Nephron (organoid): ENCODE data around the gene MYH6.

Source experiments
- H3K27ac Mint-ChIP-seq, 3 experiments: 2 replicates each; pipeline ENCODE4 v1.8.0; 2020; ENCODE audit warnings: mixed read lengths in 3 of 3, mild to moderate bottlenecking in 2 of 3, moderate library complexity in 1 of 3
- H3K27me3 Mint-ChIP-seq: 2 replicates; pipeline ENCODE4 v1.8.0; 2021; ENCODE audit warnings: low read depth, mild to moderate bottlenecking, moderate library complexity, mixed read lengths
- H3K36me3 Mint-ChIP-seq: 2 replicates; pipeline ENCODE4 v1.8.0; 2020; ENCODE audit warnings: low read depth, mixed read lengths
- H3K4me1 Mint-ChIP-seq: 2 replicates; pipeline ENCODE4 v1.8.0; 2020; ENCODE audit warnings: mixed read lengths
- H3K4me3 Mint-ChIP-seq, 3 experiments: 2 replicates each; pipeline ENCODE4 v1.8.0; 2020; ENCODE audit warnings: mild to moderate bottlenecking in 3 of 3, mixed read lengths in 3 of 3, moderate library complexity in 2 of 3
- H3K9me3 Mint-ChIP-seq: 2 replicates; pipeline ENCODE4 v1.8.0; 2020; ENCODE audit warnings: mixed read lengths
- TF ChIP-seq, protein P1 (sequence below), 3 experiments: fragments of 200-600 bp; sonication (generic); IDR thresholded peaks; one replicate each; pipeline ENCODE4 v1.5.0; 2021; ENCODE audit warnings: antibody characterized with exemption in 3 of 3; ENCODE audit not compliant: unreplicated experiment in 3 of 3

Gene MYH6

DNA sequence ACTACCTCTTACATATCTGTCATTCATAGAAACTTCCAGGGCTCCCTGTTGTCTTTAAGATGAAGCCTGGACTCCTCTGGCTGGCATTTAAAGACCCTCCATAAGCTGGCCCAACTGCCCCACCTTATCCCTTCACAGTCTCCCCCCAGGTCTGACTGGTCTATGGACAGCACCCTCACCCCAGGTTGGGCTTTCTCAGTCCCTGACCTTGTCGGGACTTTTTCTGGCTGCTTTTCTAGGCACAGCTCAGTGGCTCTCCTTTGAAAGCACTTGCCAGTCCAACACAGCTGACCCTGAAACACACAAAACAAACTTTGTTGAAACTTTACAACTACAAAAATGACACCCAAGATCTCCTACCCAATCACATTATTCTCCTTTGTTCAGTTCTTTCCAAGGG lies 41.2 kb upstream of the MYH6 start:
- Mint-ChIP-seq H3K36me3 (no peaks in the 10 kb centered on the region), H3K27me3 (no peaks in the 10 kb centered on the region), H3K27ac (peak overlapping the region in 1 of 3 experiments; percentile 96), H3K9me3 (no peaks in the 10 kb centered on the region), H3K4me3 (no peak overlapping the region), H3K4me1 (peaks cover 30% of the 10 kb centered on the region)
- TF ChIP-seq, protein P1, sequence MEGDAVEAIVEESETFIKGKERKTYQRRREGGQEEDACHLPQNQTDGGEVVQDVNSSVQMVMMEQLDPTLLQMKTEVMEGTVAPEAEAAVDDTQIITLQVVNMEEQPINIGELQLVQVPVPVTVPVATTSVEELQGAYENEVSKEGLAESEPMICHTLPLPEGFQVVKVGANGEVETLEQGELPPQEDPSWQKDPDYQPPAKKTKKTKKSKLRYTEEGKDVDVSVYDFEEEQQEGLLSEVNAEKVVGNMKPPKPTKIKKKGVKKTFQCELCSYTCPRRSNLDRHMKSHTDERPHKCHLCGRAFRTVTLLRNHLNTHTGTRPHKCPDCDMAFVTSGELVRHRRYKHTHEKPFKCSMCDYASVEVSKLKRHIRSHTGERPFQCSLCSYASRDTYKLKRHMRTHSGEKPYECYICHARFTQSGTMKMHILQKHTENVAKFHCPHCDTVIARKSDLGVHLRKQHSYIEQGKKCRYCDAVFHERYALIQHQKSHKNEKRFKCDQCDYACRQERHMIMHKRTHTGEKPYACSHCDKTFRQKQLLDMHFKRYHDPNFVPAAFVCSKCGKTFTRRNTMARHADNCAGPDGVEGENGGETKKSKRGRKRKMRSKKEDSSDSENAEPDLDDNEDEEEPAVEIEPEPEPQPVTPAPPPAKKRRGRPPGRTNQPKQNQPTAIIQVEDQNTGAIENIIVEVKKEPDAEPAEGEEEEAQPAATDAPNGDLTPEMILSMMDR (IDR thresholded peaks at IDR 0.05; ENCODE audit: unreplicated experiment in 3 of 3), result no peak

DNA sequence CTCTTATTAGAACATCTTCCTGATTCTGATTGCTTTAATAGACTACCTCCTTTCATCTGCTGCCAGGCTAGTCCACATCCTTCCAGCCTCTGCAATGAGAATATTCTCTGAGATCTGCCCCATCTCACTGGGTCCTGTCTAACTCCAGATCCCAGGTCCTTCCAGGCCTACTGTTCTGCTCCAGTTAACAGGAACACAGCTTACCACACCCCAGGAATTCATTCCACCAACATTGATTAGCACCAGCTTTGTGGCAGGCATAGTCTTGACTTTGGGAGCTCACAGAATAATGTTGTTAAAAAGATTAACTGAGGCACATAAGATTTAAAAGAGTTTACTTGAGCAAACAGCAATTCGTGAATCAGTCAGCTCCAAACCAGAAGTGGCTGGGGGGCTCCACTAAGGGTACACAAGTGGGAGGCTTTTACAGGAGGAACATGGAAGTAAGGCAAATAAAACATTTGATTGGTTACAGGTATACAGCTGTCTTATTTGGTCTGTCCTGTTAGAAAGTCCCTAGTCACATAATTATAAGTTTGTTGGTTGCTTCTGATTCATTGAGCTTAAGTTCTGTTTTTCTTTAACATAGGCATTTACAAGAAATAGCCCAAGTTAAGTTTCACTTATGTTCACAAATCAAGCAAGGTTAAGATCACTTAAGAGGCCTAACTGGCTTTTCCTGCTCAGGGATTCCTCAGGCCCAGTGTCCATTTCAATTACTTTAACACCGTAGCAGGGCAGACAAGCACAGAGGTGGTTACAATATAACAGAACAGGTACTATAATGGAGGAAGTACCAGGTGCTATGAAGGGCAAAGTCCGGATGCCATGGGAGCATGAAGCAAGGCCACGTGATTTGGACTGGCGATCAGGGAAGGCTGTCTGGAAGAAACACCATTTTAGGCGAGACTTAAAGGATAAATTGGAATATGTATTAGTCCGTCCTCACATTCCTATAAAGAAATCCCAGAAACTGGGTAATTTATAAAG lies 39.6 kb upstream of the MYH6 start:
- no peaks in the 10 kb centered on the region for H3K27me3 Mint-ChIP-seq
- no peaks in the 10 kb centered on the region for H3K9me3 Mint-ChIP-seq
- TF ChIP-seq, protein P1 (IDR thresholded peaks at IDR 0.05; ENCODE audit: unreplicated experiment in 3 of 3), result no peak
- peak overlapping the region; percentile 90 to 96 (median 91) for H3K27ac Mint-ChIP-seq
- H3K36me3 Mint-ChIP-seq, result no peaks in the 10 kb centered on the region
- peaks cover 46% of the 10 kb centered on the region for H3K4me1 Mint-ChIP-seq
- H3K4me3 Mint-ChIP-seq, result no peak overlapping the region

DNA sequence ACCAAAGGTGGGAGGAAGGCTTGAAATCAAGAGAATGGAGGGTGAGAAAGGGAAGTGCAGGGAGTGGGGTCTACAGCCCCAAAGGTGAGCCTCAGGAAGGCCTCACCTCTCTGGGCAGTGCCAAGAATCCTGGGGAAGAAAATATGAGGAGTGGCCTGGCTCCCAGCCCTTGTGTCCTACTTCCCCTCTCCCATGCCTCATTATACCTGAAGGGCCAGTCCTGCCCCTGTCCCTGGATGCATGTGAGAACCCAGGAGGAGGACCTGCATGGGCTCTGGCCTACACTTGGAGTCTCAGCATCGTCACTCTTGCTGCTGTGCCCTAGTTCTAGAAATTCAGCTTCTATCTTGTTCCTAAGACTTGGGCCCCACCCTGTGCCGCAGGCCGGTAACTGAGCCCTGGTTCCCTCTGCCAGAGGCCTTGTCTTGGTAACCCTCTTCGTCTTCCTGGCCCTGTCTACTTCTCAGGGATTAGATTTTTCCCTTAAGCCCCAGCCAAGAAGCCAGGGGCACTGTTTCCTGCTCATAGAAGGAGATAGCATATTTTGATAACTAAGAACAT lies 38.3 kb upstream of the MYH6 start:
- Mint-ChIP-seq H3K27ac (peak overlapping the region; percentile 78 to 96 (median 91)), H3K9me3 (no peaks in the 10 kb centered on the region), H3K36me3 (no peaks in the 10 kb centered on the region), H3K27me3 (no peaks in the 10 kb centered on the region), H3K4me3 (no peak overlapping the region), H3K4me1 (peaks cover 59% of the 10 kb centered on the region)
- TF ChIP-seq, protein P1 (IDR thresholded peaks at IDR 0.05; ENCODE audit: unreplicated experiment in 3 of 3), result peak in 1 of 3 experiments; percentile 9

- TF ChIP-seq, protein P1 (IDR thresholded peaks at IDR 0.05; ENCODE audit: unreplicated experiment in 3 of 3), result no peak
- no peaks in the 10 kb centered on the region for H3K9me3 Mint-ChIP-seq
- H3K4me1 Mint-ChIP-seq, result peaks cover 65% of the 10 kb centered on the region
- no peaks in the 10 kb centered on the region for H3K36me3 Mint-ChIP-seq
- no peak overlapping the region for H3K4me3 Mint-ChIP-seq
- H3K27me3 Mint-ChIP-seq, result no peaks in the 10 kb centered on the region
- H3K27ac Mint-ChIP-seq, result peak overlapping the region; percentile 78 to 96 (median 91)
Measured at GRCh38 chr14:23445773-23446172, 37.7 kb upstream of the MYH6 start.

- peak overlapping the region in 1 of 3 experiments; percentile 31 for H3K4me3 Mint-ChIP-seq
- no peaks in the 10 kb centered on the region for H3K27me3 Mint-ChIP-seq
- no peaks in the 10 kb centered on the region for H3K9me3 Mint-ChIP-seq
- H3K36me3 Mint-ChIP-seq, result no peaks in the 10 kb centered on the region
- peaks cover 76% of the 10 kb centered on the region for H3K4me1 Mint-ChIP-seq
- TF ChIP-seq, protein P1 (IDR thresholded peaks at IDR 0.05; ENCODE audit: unreplicated experiment in 3 of 3), result no peak
- peak overlapping the region; percentile 17 to 65 (median 55) for H3K27ac Mint-ChIP-seq
Measured at GRCh38 chr14:23444314-23444713, 36.2 kb upstream of the MYH6 start.
